IgD-negative memory B cell (primary cell): ENCODE data around the gene ITGBL1. TPM values are rescaled to one million over a fixed set of nuclear protein-coding genes. Genes with fewer than 3 reads are reported as not detected.
A peak's percentile ranks its signal among the peaks of the same experiment; 100 is the strongest.
"Not testable (repeated sequence)": the region's sequence is repeated elsewhere in the genome, so short reads cannot be mapped to it uniquely, and the experiment has no call there.

Experiments
- H3K27ac Mint-ChIP-seq, 3 donors: one replicate each; pipeline ENCODE4 v1.8.0; 2020 to 2022; ENCODE audit warnings: mild to moderate bottlenecking in 3 of 3, mixed read lengths in 3 of 3, moderate library complexity in 1 of 3
- H3K27me3 Mint-ChIP-seq: one replicate; pipeline ENCODE4 v1.8.0; 2021; ENCODE audit warnings: mixed read lengths
- H3K36me3 Mint-ChIP-seq: one replicate; pipeline ENCODE4 v1.8.0; 2020; ENCODE audit warnings: mild to moderate bottlenecking, mixed read lengths
- H3K4me1 Mint-ChIP-seq, 3 donors: one replicate each; pipeline ENCODE4 v1.8.0; 2020 to 2022; ENCODE audit warnings: mixed read lengths in 3 of 3, mild to moderate bottlenecking in 1 of 3
- H3K4me3 Mint-ChIP-seq, 4 donors: one replicate each; pipeline ENCODE4 v1.8.0; 2020 to 2022; ENCODE audit warnings: mild to moderate bottlenecking in 4 of 4, mixed read lengths in 4 of 4, moderate library complexity in 3 of 4
- H3K9me3 Mint-ChIP-seq, 3 donors: one replicate each; pipeline ENCODE4 v1.8.0; 2020 to 2021; ENCODE audit warnings: mixed read lengths in 3 of 3, mild to moderate bottlenecking in 1 of 3
- polyA plus RNA-seq: library from polyadenylated mRNA; unstranded; fragments of 300-500 nt; fragmentation: Illumina TruSeq; gene quantifications from one replicate; pipeline ENCODE4 v1.2.3, GENCODE V29; 2021

ITGBL1 gene
- polyA plus RNA-seq, 1 donor from 2014 or later, result not detected

DNA sequence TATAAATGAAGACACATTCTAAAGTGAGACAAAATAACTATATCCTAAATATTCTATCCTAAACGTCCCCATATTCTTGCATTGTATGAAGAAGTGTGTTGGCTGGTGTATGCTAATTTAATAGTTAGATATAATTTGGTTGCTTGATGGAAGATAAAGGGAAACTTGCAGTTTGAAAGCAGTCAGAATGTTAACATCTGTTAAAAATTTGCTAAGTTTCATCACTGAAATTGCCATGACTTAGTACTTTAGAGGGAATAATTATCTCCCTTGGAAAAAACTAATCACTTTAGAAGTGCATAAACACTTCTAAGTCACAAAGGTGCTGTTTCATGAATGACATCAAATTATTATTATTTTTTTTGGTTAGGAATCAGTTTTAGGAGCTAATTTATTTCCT, 61.6 kb downstream of the ITGBL1 start:
- no peak overlapping the region for H3K4me3 Mint-ChIP-seq
- H3K36me3 Mint-ChIP-seq, result peaks cover 2% of the 10 kb centered on the region
- peaks cover 0 to 1% (median 0%) of the 10 kb centered on the region in 3 donors for H3K9me3 Mint-ChIP-seq
- H3K4me1 Mint-ChIP-seq, result no peaks in the 10 kb centered on the region
- H3K27me3 Mint-ChIP-seq, result peaks cover 3% of the 10 kb centered on the region
- no peak overlapping the region for H3K27ac Mint-ChIP-seq

DNA sequence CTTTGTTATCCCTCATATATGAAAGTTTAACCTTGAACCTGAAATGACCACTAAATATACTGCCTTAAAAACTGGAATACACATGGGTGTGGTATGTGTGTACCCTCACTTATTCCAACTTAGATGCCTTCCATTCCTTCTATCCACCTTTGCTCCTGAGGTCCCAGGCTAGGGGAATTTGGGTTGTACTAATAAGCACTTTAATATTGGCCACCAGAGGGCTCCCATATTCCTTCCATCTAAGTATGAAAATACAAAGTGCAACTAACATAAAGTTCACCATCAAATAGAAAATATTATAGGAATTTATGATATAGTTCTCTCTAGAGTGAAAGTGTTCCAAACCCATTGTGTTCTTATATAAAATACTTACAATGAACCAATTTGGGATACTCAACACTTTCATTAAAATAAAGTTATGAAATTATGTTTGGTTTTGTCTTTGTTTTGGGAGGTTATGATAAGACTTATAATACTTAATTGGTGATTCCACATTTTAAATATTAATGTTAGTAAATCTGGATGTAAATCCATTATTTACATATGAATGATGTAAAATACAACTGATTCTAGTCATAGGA, 62.3 kb downstream of the ITGBL1 start:
- Mint-ChIP-seq H3K27me3 (peaks cover 3% of the 10 kb centered on the region), H3K4me3 (no peak overlapping the region), H3K27ac (no peak overlapping the region), H3K9me3 (peaks cover 0 to 1% (median 0%) of the 10 kb centered on the region in 3 donors), H3K4me1 (no peaks in the 10 kb centered on the region), H3K36me3 (peaks cover 2% of the 10 kb centered on the region)

DNA sequence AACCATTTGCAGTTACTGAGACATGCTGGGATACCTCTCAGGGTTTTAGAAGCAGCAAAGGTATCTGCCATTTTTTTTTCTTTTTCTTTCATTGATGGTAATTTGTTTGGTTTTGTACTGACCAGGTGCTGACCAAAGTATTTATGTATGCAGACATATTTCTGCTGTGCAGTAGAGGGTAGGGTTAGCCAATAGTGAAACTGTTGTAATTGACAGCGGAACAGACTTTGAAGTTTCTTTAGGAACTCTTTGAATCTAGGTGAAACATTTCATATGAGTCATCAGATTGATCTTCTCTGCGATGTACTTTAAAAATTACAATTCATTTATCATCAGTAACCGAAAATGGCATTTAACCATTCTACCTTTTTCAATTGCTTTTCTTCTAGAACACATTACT, 63.0 kb downstream of the ITGBL1 start:
- H3K9me3 Mint-ChIP-seq, result peaks cover 0 to 1% (median 0%) of the 10 kb centered on the region in 3 donors
- no peaks in the 10 kb centered on the region for H3K4me1 Mint-ChIP-seq
- peaks cover 2% of the 10 kb centered on the region for H3K36me3 Mint-ChIP-seq
- H3K27me3 Mint-ChIP-seq, result peaks cover 3% of the 10 kb centered on the region
- H3K27ac Mint-ChIP-seq, result peak overlapping the region in 1 of 3 donors; percentile 7
- H3K4me3 Mint-ChIP-seq, result no peak overlapping the region

- Mint-ChIP-seq H3K4me1 (no peaks in the 10 kb centered on the region), H3K27ac (no peak overlapping the region), H3K4me3 (no peak overlapping the region), H3K36me3 (peaks cover 2% of the 10 kb centered on the region), H3K27me3 (peaks cover 3% of the 10 kb centered on the region), H3K9me3 (peaks cover 0 to 1% (median 0%) of the 10 kb centered on the region in 3 donors)
Observed at GRCh38 chr13:101516262-101516661, 63.8 kb downstream of the ITGBL1 start.

- Mint-ChIP-seq H3K4me1 (no peaks in the 10 kb centered on the region), H3K27me3 (no peaks in the 10 kb centered on the region), H3K36me3 (no peaks in the 10 kb centered on the region), H3K9me3 (no peaks in the 10 kb centered on the region), H3K27ac (no peak overlapping the region), H3K4me3 (no peak overlapping the region)
Observed at GRCh38 chr13:101520672-101521071, 68.2 kb downstream of the ITGBL1 start.

DNA sequence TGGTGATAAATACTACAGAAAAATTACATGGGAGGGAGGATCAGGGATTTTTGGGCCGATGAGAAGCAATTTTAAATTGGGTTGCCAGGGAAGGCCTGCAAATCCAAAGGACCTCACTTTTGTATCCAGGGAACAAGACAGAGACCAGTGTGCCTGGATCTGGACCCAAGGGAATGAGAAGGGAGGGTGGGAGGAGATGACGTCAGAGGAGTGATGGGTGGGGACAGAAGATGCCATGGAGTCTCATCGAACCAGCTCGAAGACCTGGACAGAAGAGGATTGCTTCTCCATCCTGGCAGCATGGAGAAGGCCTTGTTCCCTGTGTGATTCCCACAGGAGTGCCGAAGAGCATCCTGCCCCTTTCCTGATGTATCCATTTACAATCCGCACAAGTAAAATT, 68.9 kb downstream of the ITGBL1 start:
- Mint-ChIP-seq H3K27ac (no peak overlapping the region), H3K36me3 (no peaks in the 10 kb centered on the region), H3K27me3 (no peaks in the 10 kb centered on the region), H3K4me3 (peak overlapping the region in 1 of 4 donors; percentile 17), H3K4me1 (no peaks in the 10 kb centered on the region), H3K9me3 (no peaks in the 10 kb centered on the region)

DNA sequence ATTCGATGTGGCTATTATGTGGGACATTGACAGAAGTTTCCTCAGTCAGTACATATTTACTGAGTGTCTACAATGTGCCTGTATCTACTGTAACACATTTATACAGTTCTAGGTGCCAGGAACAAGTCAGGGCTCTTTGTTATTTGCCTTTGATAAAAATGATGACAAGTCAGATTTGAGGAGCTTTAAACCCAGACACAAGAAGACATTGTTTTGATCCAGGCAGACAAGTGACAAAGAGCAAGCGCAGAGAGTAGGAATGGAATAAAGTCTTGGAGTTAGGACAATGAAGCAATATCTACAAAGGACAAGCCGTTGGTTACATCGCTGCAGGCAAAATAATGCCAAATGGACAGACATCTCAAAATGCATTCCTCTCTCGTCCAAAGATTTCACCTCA, 70.1 kb downstream of the ITGBL1 start:
- no peaks in the 10 kb centered on the region for H3K4me1 Mint-ChIP-seq
- no peaks in the 10 kb centered on the region for H3K9me3 Mint-ChIP-seq
- H3K27ac Mint-ChIP-seq, result no peak overlapping the region
- no peaks in the 10 kb centered on the region for H3K36me3 Mint-ChIP-seq
- no peaks in the 10 kb centered on the region for H3K27me3 Mint-ChIP-seq
- H3K4me3 Mint-ChIP-seq, result no peak overlapping the region

DNA sequence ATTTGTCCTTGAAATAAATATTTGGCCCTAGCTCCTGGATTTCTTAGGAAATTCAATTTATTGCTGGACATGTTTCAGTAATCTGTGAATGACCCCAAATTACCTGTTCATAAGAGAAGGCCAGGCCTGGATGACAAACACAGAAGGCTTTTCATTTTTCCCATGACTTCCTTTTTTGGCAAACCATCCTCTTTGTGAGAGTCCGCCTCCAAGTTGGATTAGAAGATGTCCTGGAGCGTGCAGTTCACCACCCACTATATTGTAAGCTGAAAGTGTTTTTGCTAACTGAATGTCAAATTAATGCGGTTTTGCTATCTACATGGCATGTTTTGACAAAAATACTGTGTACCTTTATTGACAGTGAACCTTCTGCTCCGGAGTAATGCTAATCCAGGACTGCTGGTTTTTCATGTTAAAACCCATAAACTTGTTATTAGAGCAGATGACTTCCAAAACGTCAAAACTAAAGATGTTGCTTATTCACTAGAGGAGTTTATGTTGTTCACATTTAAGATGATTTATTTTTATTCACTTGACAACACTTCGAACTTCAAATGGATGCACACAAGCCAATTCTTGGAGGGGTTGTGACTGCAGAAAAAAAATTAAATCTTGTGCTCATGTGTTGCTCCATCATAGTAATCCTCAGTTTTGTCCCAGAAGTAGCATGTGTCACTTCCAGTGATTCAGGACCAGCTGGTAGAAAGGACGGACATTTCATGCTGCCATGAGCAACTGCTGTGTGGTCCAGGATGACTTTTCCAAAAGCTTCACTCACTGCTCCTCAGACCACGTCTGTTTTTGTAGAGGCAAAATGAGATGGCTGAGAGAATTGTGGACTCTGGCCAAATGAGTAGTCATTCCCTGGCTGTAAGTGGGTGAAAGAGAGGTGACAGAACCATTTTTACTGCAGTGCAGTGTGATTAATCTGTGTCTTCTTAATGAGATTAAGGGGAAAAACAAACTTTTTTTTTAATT, 71.0 kb downstream of the ITGBL1 start:
- Mint-ChIP-seq H3K9me3 (no peaks in the 10 kb centered on the region), H3K4me1 (no peaks in the 10 kb centered on the region), H3K27ac (no peak overlapping the region), H3K36me3 (no peaks in the 10 kb centered on the region), H3K4me3 (no peak overlapping the region), H3K27me3 (no peaks in the 10 kb centered on the region)

GRCh38 chr13:101527130-101527529, 74.7 kb downstream of the ITGBL1 start:
- no peak overlapping the region for H3K4me3 Mint-ChIP-seq
- H3K27ac Mint-ChIP-seq, result no peak overlapping the region
- H3K27me3 Mint-ChIP-seq, result no peaks in the 10 kb centered on the region
- H3K36me3 Mint-ChIP-seq, result no peaks in the 10 kb centered on the region
- H3K9me3 Mint-ChIP-seq, result peaks cover 0 to 4% (median 0%) of the 10 kb centered on the region in 3 donors
- peaks cover 0 to 7% (median 6%) of the 10 kb centered on the region in 3 donors for H3K4me1 Mint-ChIP-seq

- Mint-ChIP-seq H3K36me3 (no peaks in the 10 kb centered on the region), H3K9me3 (peaks cover 0 to 4% (median 0%) of the 10 kb centered on the region in 3 donors), H3K4me1 (peaks cover 0 to 7% (median 6%) of the 10 kb centered on the region in 3 donors), H3K27me3 (no peaks in the 10 kb centered on the region), H3K27ac (no peak overlapping the region), H3K4me3 (no peak overlapping the region)
Observed at GRCh38 chr13:101529422-101529821, 76.9 kb downstream of the ITGBL1 start.

DNA sequence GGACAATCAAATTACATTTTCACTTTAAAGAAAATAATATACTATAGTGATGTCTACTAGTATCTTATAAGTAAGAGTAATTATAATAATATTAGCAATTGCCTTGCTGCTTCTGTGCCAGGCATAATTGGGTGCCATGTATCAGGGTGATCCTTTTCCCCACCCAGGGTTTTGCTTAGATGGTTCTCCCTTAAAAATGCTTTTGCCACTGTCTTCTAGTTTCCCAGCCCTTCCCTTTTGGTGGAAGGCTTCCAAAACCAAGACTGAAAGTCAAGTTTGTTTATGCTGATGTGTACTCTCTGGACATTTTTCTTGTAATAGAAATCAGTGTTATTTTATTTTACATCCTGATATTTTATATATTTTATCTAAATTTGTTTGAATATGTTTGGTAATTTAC, 77.8 kb downstream of the ITGBL1 start:
- Mint-ChIP-seq H3K27me3 (no peaks in the 10 kb centered on the region), H3K4me1 (peaks cover 0 to 7% (median 6%) of the 10 kb centered on the region in 3 donors), H3K36me3 (no peaks in the 10 kb centered on the region), H3K4me3 (no peak overlapping the region), H3K27ac (no peak overlapping the region), H3K9me3 (peaks cover 0 to 4% (median 0%) of the 10 kb centered on the region in 3 donors)

DNA sequence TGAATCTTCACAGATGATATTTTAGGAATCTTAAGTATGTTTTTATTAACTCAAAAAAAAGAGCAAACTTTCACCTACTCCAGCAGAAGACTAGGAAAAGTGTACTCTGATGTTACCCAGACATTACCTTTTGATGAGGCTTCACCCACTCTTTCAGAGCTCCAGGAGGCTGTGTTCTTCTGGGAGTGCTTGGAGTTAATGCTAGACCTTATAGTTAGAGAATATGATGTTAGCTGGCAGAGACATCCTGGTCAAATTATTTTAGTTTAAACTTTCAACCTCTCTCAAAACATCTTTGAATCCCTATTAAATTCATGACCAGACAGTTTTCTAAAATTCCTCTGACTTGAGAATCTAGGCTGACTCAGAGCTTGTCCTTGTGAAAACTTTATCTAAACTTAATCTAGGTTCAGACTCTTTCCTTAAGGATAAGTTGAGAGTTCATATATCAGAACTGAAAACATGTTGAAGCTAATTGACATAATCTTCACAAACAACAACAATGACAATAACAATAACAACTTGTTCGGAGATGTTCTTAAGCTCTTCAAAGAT, 82.8 kb downstream of the ITGBL1 start:
- H3K4me1 Mint-ChIP-seq, result peaks cover 0 to 2% (median 0%) of the 10 kb centered on the region in 3 donors
- H3K27ac Mint-ChIP-seq, result no peak overlapping the region
- H3K36me3 Mint-ChIP-seq, result no peaks in the 10 kb centered on the region
- H3K4me3 Mint-ChIP-seq, result no peak overlapping the region
- no peaks in the 10 kb centered on the region for H3K27me3 Mint-ChIP-seq
- H3K9me3 Mint-ChIP-seq, result no peaks in the 10 kb centered on the region

GRCh38 chr13:101536079-101536478, 83.6 kb downstream of the ITGBL1 start:
- H3K27ac Mint-ChIP-seq, result no peak overlapping the region

GRCh38 chr13:101544544-101544943, 92.1 kb downstream of the ITGBL1 start:
- H3K4me3 Mint-ChIP-seq, H3K27ac Mint-ChIP-seq, H3K4me1 Mint-ChIP-seq, H3K36me3 Mint-ChIP-seq, H3K27me3 Mint-ChIP-seq, H3K9me3 Mint-ChIP-seq: not testable (repeated sequence)

More at GRCh38 chr13:101536079-101536478, 83.6 kb downstream of the ITGBL1 start:
- H3K4me3 Mint-ChIP-seq, result no peak overlapping the region
- H3K9me3 Mint-ChIP-seq, result no peaks in the 10 kb centered on the region
- H3K27me3 Mint-ChIP-seq, result no peaks in the 10 kb centered on the region
- peaks cover 0 to 2% (median 0%) of the 10 kb centered on the region in 3 donors for H3K4me1 Mint-ChIP-seq
- H3K36me3 Mint-ChIP-seq, result no peaks in the 10 kb centered on the region

DNA sequence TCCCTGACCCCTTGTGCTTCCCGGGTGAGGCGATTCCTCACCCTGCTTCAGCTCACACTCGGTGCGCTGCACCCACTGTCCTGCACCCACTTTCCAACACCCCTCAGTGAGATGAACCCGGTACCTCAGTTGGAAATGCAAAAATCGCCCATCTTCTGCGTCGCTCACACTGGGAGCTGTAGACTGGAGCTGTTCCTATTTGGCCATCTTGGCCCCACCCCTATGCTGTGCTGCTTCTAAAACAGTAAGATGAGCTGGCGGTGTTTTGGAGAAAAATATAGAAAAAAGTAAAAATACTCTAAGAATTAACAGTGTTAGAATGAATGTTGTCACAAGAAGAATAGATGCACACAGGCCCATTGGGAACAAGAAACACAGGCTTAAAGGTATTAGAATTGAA, 92.5 kb downstream of the ITGBL1 start:
- Mint-ChIP-seq H3K27ac (no peak overlapping the region), H3K27me3 (peaks cover 2% of the 10 kb centered on the region)

More for the DNA sequence above, 92.5 kb downstream of the ITGBL1 start:
- no peaks in the 10 kb centered on the region for H3K36me3 Mint-ChIP-seq
- H3K4me1 Mint-ChIP-seq, result no peaks in the 10 kb centered on the region
- H3K9me3 Mint-ChIP-seq, result peaks cover 0 to 3% (median 0%) of the 10 kb centered on the region in 3 donors
- no peak overlapping the region for H3K4me3 Mint-ChIP-seq
